Stimulated activated CD4-positive, alpha-beta T cell treated with anti-CD3 and anti-CD28 coated beads, Interleukin-2, amount 100 ng/mL, for 24 hours (primary cell): ENCODE measurements around the gene STARD3.
"Not testable (repeated sequence)": the region's sequence is repeated elsewhere in the genome, so short reads cannot be mapped to it uniquely, and the experiment has no call there.

ENCODE experiments used
- DNase-seq, 2 donors: peaks; one replicate each; pipeline ENCODE4 v3.0.0-alpha.2; 2020

STARD3 gene

GRCh38 chr17:39699818-39700147 lies 62.8 kb downstream of the STARD3 start, which contains the start of gene ERBB2:
Gene ERBB2 (plus strand): TSS chr17:39700064. CDS start chr17:39700239, 175 bp downstream.
- DNase-seq: no peak

- no peak for DNase-seq
Observed at GRCh38 chr17:39700148-39700987, 63.4 kb downstream of the STARD3 start.

GRCh38 chr17:39701012-39701783 lies 64.3 kb downstream of the STARD3 start:
- DNase-seq: no peak

- DNase-seq: no peak
Observed at GRCh38 chr17:39701784-39702422, 65.0 kb downstream of the STARD3 start.

GRCh38 chr17:39702901-39703893 lies 66.3 kb downstream of the STARD3 start:
- DNase-seq: no peak

- DNase-seq: no peak
Observed at GRCh38 chr17:39703913-39704312, 67.0 kb downstream of the STARD3 start.

GRCh38 chr17:39704821-39705551 lies 68.0 kb downstream of the STARD3 start:
- DNase-seq: no peak

GRCh38 chr17:39705786-39706348 lies 68.9 kb downstream of the STARD3 start:
- no peak for DNase-seq

GRCh38 chr17:39706383-39706782 lies 69.4 kb downstream of the STARD3 start:
- no peak for DNase-seq

- DNase-seq: no peak
Observed at GRCh38 chr17:39706921-39707337, 70.0 kb downstream of the STARD3 start.

- no peak for DNase-seq
Observed at GRCh38 chr17:39709319-39709997, 72.5 kb downstream of the STARD3 start.

- no peak for DNase-seq
Observed at GRCh38 chr17:39709998-39710964, 73.3 kb downstream of the STARD3 start.

GRCh38 chr17:39711071-39711470 lies 74.1 kb downstream of the STARD3 start:
- not testable (repeated sequence) for DNase-seq

- DNase-seq: no peak
Observed at GRCh38 chr17:39711851-39712250, 74.9 kb downstream of the STARD3 start.
